Measurements from ENCODE around the gene SPSB1. TPM values are rescaled to one million over a fixed set of nuclear protein-coding genes. Genes with fewer than 3 reads are reported as not detected.

The SPSB1 gene
- polyA plus RNA-seq, 3 donors: 15.8 to 153 (median 39.6) TPM

- whole genome bisulfite sequencing, 3 donors: 62 to 76% (median 70%) methylated on average over 18 of the region's 18 CpGs
- no peak overlapping the region for H3K27ac ChIP-seq (ENCODE audit: low read depth, low read length)
Measured at GRCh38 chr1:9388335-9389180, 95.9 kb downstream of the SPSB1 start.

- no peak overlapping the region for H3K27ac ChIP-seq (ENCODE audit: low read depth, low read length)
- 79 to 91% (median 88%) methylated on average over 7 of the region's 7 CpGs for WGBS, 3 donors
Measured at GRCh38 chr1:9389968-9390367, 97.3 kb downstream of the SPSB1 start.

- H3K27ac ChIP-seq (ENCODE audit: low read depth, low read length): no peak overlapping the region
- whole genome bisulfite sequencing, 3 donors: 75 to 85% (median 76%) methylated on average over 6 of the region's 6 CpGs
Measured at GRCh38 chr1:9391620-9392019, 98.9 kb downstream of the SPSB1 start.

- WGBS, 3 donors: 56 to 82% (median 56%) methylated on average over 6 of the region's 6 CpGs
- no peak overlapping the region for H3K27ac ChIP-seq (ENCODE audit: low read depth, low read length)
Measured at GRCh38 chr1:9394010-9394409, 101.3 kb downstream of the SPSB1 start.

- no peak overlapping the region for H3K27ac ChIP-seq (ENCODE audit: low read depth, low read length)
- WGBS, 3 donors: 90 to 95% (median 91%) methylated on average over 7 of the region's 7 CpGs
Measured at GRCh38 chr1:9395018-9395417, 102.3 kb downstream of the SPSB1 start.

- 91 to 94% (median 92%) methylated on average over 6 of the region's 6 CpGs for WGBS, 3 donors
Measured at GRCh38 chr1:9397047-9397446, 104.4 kb downstream of the SPSB1 start.

GRCh38 chr1:9397997-9398526, 105.4 kb downstream of the SPSB1 start:
- H3K27ac ChIP-seq (ENCODE audit: low read depth, low read length): no peak overlapping the region
- WGBS, 3 donors: 27 to 68% (median 31%) methylated on average over 13 of the region's 13 CpGs

More at GRCh38 chr1:9397047-9397446, 104.4 kb downstream of the SPSB1 start:
- H3K27ac ChIP-seq (ENCODE audit: low read depth, low read length): no peak overlapping the region

- H3K27ac ChIP-seq (ENCODE audit: low read depth, low read length): no peak overlapping the region
- WGBS, 3 donors: 55 to 73% (median 59%) methylated on average over 21 of the region's 21 CpGs
Measured at GRCh38 chr1:9399510-9400424, 107.1 kb downstream of the SPSB1 start.

- H3K27ac ChIP-seq (ENCODE audit: low read depth, low read length): no peak overlapping the region
- WGBS, 3 donors: 34 to 79% (median 54%) methylated on average over 13 of the region's 13 CpGs
Measured at GRCh38 chr1:9400425-9401079, 107.9 kb downstream of the SPSB1 start.

GRCh38 chr1:9401080-9401453, 108.4 kb downstream of the SPSB1 start:
- WGBS, 3 donors: 88 to 97% (median 89%) methylated on average over 15 of the region's 15 CpGs
- no peak overlapping the region for H3K27ac ChIP-seq (ENCODE audit: low read depth, low read length)

GRCh38 chr1:9402256-9402616, 109.5 kb downstream of the SPSB1 start:
- WGBS, 3 donors: 85 to 93% (median 93%) methylated on average over 7 of the region's 7 CpGs

GRCh38 chr1:9402717-9403225, 110.1 kb downstream of the SPSB1 start:
- H3K27ac ChIP-seq (ENCODE audit: low read depth, low read length): no peak overlapping the region
- WGBS, 3 donors: 91 to 94% (median 92%) methylated on average over 13 of the region's 13 CpGs

More at GRCh38 chr1:9402256-9402616, 109.5 kb downstream of the SPSB1 start:
- no peak overlapping the region for H3K27ac ChIP-seq (ENCODE audit: low read depth, low read length)

GRCh38 chr1:9404117-9404914, 111.6 kb downstream of the SPSB1 start:
- 85 to 91% (median 86%) methylated on average over 15 of the region's 15 CpGs for whole genome bisulfite sequencing, 3 donors
- no peak overlapping the region for H3K27ac ChIP-seq (ENCODE audit: low read depth, low read length)

GRCh38 chr1:9406111-9406510, 113.4 kb downstream of the SPSB1 start:
- H3K27ac ChIP-seq (ENCODE audit: low read depth, low read length): no peak overlapping the region
- 52 to 69% (median 62%) methylated on average over 7 of the region's 7 CpGs for WGBS, 3 donors

GRCh38 chr1:9410737-9411297, 118.1 kb downstream of the SPSB1 start:
- WGBS, 3 donors: 47 to 66% (median 51%) methylated on average over 7 of the region's 7 CpGs
- H3K27ac ChIP-seq (ENCODE audit: low read depth, low read length): no peak overlapping the region

- 21 to 27% (median 25%) methylated on average over 17 of the region's 17 CpGs for WGBS, 3 donors
- H3K27ac ChIP-seq (ENCODE audit: low read depth, low read length): peak overlapping the region; percentile 32
Measured at GRCh38 chr1:9413071-9413876, 120.6 kb downstream of the SPSB1 start.

GRCh38 chr1:9413877-9414213, 121.2 kb downstream of the SPSB1 start:
- peak overlapping the region; percentile 32 for H3K27ac ChIP-seq (ENCODE audit: low read depth, low read length)
- WGBS, 3 donors: 48 to 75% (median 50%) methylated on average over 4 of the region's 4 CpGs

All from adipose tissue (tissue), 3 donors.